ENCODE results near the gene KYNU.

KYNU gene

GRCh38 chr2:142973822-142974207, 96.4 kb downstream of the KYNU start:
- Histone ChIP-seq H3K27me3 (ENCODE audit: control insufficient read depth in 1 of 2, insufficient read depth in 2 of 2, low read length in 2 of 2) (no peaks in the 10 kb centered on the region), H3K4me1 (ENCODE audit: control insufficient read depth in 1 of 2, insufficient read depth in 2 of 2, low read length in 2 of 2) (no peaks in the 10 kb centered on the region), H3K27ac (ENCODE audit: low read depth, low read length) (no peak overlapping the region), H3K36me3 (ENCODE audit: control insufficient read depth in 1 of 2, insufficient read depth in 2 of 2, low read length in 2 of 2) (no peaks in the 10 kb centered on the region), H3K9ac (ENCODE audit: low read depth in 1 of 2, low read length in 2 of 2) (no peak overlapping the region), H3K4me3 (ENCODE audit: low read depth in 1 of 2, low read length in 2 of 2) (no peak overlapping the region), H3K9me3 (ENCODE audit: control insufficient read depth in 1 of 2, low read length in 2 of 2) (no peaks in the 10 kb centered on the region)

GRCh38 chr2:142974288-142975024, 97.0 kb downstream of the KYNU start:
- Histone ChIP-seq H3K36me3 (ENCODE audit: control insufficient read depth in 1 of 2, insufficient read depth in 2 of 2, low read length in 2 of 2) (no peaks in the 10 kb centered on the region), H3K27ac (ENCODE audit: low read depth, low read length) (no peak overlapping the region), H3K4me3 (ENCODE audit: low read depth in 1 of 2, low read length in 2 of 2) (no peak overlapping the region), H3K9me3 (ENCODE audit: control insufficient read depth in 1 of 2, low read length in 2 of 2) (no peaks in the 10 kb centered on the region), H3K4me1 (ENCODE audit: control insufficient read depth in 1 of 2, insufficient read depth in 2 of 2, low read length in 2 of 2) (no peaks in the 10 kb centered on the region), H3K27me3 (ENCODE audit: control insufficient read depth in 1 of 2, insufficient read depth in 2 of 2, low read length in 2 of 2) (no peaks in the 10 kb centered on the region), H3K9ac (ENCODE audit: low read depth in 1 of 2, low read length in 2 of 2) (no peak overlapping the region)

- H3K4me3 ChIP-seq (ENCODE audit: low read depth in 1 of 2, low read length in 2 of 2) = no peak overlapping the region
- no peaks in the 10 kb centered on the region for H3K36me3 ChIP-seq (ENCODE audit: control insufficient read depth in 1 of 2, insufficient read depth in 2 of 2, low read length in 2 of 2)
- no peaks in the 10 kb centered on the region for H3K4me1 ChIP-seq (ENCODE audit: control insufficient read depth in 1 of 2, insufficient read depth in 2 of 2, low read length in 2 of 2)
- no peak overlapping the region for H3K9ac ChIP-seq (ENCODE audit: low read depth in 1 of 2, low read length in 2 of 2)
- H3K27me3 ChIP-seq (ENCODE audit: control insufficient read depth in 1 of 2, insufficient read depth in 2 of 2, low read length in 2 of 2) = no peaks in the 10 kb centered on the region
- no peak overlapping the region for H3K27ac ChIP-seq (ENCODE audit: low read depth, low read length)
- H3K9me3 ChIP-seq (ENCODE audit: control insufficient read depth in 1 of 2, low read length in 2 of 2) = no peaks in the 10 kb centered on the region
Measured at GRCh38 chr2:142975239-142975638, 97.8 kb downstream of the KYNU start.

DNA sequence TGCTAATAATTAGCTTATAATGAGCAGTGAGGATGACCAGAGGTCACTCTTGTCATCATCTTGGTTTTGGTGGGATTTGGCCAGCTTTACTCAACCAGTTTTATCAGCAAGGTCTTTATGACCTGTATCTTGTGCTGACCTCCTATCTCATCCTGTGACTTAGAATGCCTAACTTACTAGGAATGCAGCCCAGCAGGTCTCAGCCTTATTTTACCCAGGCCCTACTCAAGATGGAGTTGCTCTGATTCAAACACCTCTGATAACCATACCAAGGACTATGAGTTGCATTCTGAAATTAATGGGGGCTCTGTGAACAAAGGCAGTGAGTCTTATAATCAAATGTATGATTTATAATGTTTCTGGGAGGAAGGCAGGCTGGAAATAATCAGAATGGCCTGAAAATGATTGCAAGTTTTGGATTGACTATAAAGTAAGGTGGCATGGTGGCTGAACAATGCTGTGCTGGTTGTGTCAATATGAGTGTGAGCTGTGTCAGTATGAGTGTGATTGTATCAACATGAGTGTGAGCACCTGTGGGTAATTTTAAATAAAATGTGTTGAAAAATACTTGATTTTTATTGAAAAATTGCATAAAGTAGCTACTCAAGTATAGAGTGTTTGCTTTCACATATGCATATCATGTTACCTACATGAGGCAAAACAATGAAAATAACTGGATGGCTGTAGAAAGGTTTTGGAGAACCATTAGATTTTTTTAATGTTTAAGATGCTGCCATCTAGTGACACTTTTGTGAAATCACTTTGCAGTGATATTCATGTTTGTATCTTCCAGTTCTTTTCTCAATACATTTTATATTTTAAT, 103.0 kb downstream of the KYNU start:
- Histone ChIP-seq H3K9ac (ENCODE audit: low read depth in 1 of 2, low read length in 2 of 2) (no peak overlapping the region), H3K27ac (ENCODE audit: low read depth, low read length) (no peak overlapping the region), H3K4me1 (ENCODE audit: control insufficient read depth in 1 of 2, insufficient read depth in 2 of 2, low read length in 2 of 2) (no peaks in the 10 kb centered on the region), H3K27me3 (ENCODE audit: control insufficient read depth in 1 of 2, insufficient read depth in 2 of 2, low read length in 2 of 2) (no peaks in the 10 kb centered on the region), H3K9me3 (ENCODE audit: control insufficient read depth in 1 of 2, low read length in 2 of 2) (no peaks in the 10 kb centered on the region), H3K36me3 (ENCODE audit: control insufficient read depth in 1 of 2, insufficient read depth in 2 of 2, low read length in 2 of 2) (no peaks in the 10 kb centered on the region), H3K4me3 (ENCODE audit: low read depth in 1 of 2, low read length in 2 of 2) (no peak overlapping the region)

DNA sequence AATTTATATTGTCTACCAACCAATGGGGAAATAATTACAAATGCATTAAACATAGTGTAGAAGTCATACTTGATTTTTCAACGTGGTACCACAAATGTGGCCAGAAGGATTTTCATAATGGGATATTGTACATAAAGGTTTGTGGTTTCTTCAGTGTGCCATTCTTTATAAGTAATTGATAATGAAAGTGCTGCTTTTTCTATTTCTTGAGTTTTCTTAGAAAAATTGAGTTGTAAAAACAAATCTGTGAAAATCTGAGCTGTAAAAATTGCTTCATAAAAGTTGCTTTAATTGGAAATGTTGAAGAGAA, 103.6 kb downstream of the KYNU start:
- no peaks in the 10 kb centered on the region for H3K4me1 ChIP-seq (ENCODE audit: control insufficient read depth in 1 of 2, insufficient read depth in 2 of 2, low read length in 2 of 2)
- H3K27ac ChIP-seq (ENCODE audit: low read depth, low read length) = no peak overlapping the region
- no peak overlapping the region for H3K4me3 ChIP-seq (ENCODE audit: low read depth in 1 of 2, low read length in 2 of 2)
- no peaks in the 10 kb centered on the region for H3K36me3 ChIP-seq (ENCODE audit: control insufficient read depth in 1 of 2, insufficient read depth in 2 of 2, low read length in 2 of 2)
- H3K9me3 ChIP-seq (ENCODE audit: control insufficient read depth in 1 of 2, low read length in 2 of 2) = no peaks in the 10 kb centered on the region
- H3K27me3 ChIP-seq (ENCODE audit: control insufficient read depth in 1 of 2, insufficient read depth in 2 of 2, low read length in 2 of 2) = no peaks in the 10 kb centered on the region
- no peak overlapping the region for H3K9ac ChIP-seq (ENCODE audit: low read depth in 1 of 2, low read length in 2 of 2)

GRCh38 chr2:142981756-142982155, 104.3 kb downstream of the KYNU start:
- Histone ChIP-seq H3K4me3 (ENCODE audit: low read depth in 1 of 2, low read length in 2 of 2) (no peak overlapping the region), H3K27ac (ENCODE audit: low read depth, low read length) (no peak overlapping the region), H3K36me3 (ENCODE audit: control insufficient read depth in 1 of 2, insufficient read depth in 2 of 2, low read length in 2 of 2) (no peaks in the 10 kb centered on the region), H3K9me3 (ENCODE audit: control insufficient read depth in 1 of 2, low read length in 2 of 2) (no peaks in the 10 kb centered on the region), H3K27me3 (ENCODE audit: control insufficient read depth in 1 of 2, insufficient read depth in 2 of 2, low read length in 2 of 2) (no peaks in the 10 kb centered on the region), H3K4me1 (ENCODE audit: control insufficient read depth in 1 of 2, insufficient read depth in 2 of 2, low read length in 2 of 2) (no peaks in the 10 kb centered on the region), H3K9ac (ENCODE audit: low read depth in 1 of 2, low read length in 2 of 2) (no peak overlapping the region)

DNA sequence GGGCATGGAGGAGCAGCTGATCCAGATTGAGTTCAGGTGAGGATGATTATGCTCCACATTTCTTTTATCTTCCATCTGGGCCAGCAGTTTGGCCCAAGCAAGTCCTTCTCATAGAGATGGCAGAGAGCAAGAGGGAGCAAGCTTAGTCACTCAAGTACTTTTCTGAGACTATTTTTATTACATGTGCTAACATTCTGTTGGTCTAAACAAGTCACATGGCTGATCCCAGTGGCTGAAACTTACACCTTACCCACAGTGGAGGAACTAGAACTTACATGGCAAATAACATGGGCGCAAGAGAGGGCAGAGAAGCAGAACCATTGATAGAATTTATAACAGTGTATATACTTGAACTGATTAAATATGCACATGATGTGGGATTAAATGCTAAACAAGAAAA, 105.7 kb downstream of the KYNU start:
- Histone ChIP-seq H3K4me3 (ENCODE audit: low read depth in 1 of 2, low read length in 2 of 2) (no peak overlapping the region), H3K36me3 (ENCODE audit: control insufficient read depth in 1 of 2, insufficient read depth in 2 of 2, low read length in 2 of 2) (no peaks in the 10 kb centered on the region), H3K27me3 (ENCODE audit: control insufficient read depth in 1 of 2, insufficient read depth in 2 of 2, low read length in 2 of 2) (no peaks in the 10 kb centered on the region), H3K4me1 (ENCODE audit: control insufficient read depth in 1 of 2, insufficient read depth in 2 of 2, low read length in 2 of 2) (no peaks in the 10 kb centered on the region), H3K9me3 (ENCODE audit: control insufficient read depth in 1 of 2, low read length in 2 of 2) (no peaks in the 10 kb centered on the region), H3K27ac (ENCODE audit: low read depth, low read length) (no peak overlapping the region), H3K9ac (ENCODE audit: low read depth in 1 of 2, low read length in 2 of 2) (no peak overlapping the region)

DNA sequence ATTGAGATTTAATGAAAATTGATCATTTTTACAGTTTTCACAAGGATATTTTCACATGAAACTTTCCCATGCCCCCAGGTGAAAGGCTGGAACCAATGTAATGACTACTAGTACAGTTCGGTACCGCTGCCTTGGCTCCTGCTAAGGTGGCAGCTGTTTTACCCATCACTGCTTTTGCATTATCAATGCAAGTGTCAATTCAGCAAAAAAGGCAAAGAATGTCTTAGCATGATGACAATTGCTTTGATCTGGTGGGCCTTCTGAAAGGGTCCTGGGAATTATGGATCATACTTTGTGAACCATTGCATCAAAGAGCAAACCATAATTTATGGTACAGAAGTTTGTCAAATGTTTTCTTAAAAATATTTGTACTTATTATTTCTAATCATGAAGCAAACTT, 107.2 kb downstream of the KYNU start:
- Histone ChIP-seq H3K4me3 (ENCODE audit: low read depth in 1 of 2, low read length in 2 of 2) (no peak overlapping the region), H3K27ac (ENCODE audit: low read depth, low read length) (no peak overlapping the region), H3K27me3 (ENCODE audit: control insufficient read depth in 1 of 2, insufficient read depth in 2 of 2, low read length in 2 of 2) (no peaks in the 10 kb centered on the region), H3K9ac (ENCODE audit: low read depth in 1 of 2, low read length in 2 of 2) (no peak overlapping the region), H3K36me3 (ENCODE audit: control insufficient read depth in 1 of 2, insufficient read depth in 2 of 2, low read length in 2 of 2) (no peaks in the 10 kb centered on the region), H3K9me3 (ENCODE audit: control insufficient read depth in 1 of 2, low read length in 2 of 2) (no peaks in the 10 kb centered on the region), H3K4me1 (ENCODE audit: control insufficient read depth in 1 of 2, insufficient read depth in 2 of 2, low read length in 2 of 2) (no peaks in the 10 kb centered on the region)

DNA sequence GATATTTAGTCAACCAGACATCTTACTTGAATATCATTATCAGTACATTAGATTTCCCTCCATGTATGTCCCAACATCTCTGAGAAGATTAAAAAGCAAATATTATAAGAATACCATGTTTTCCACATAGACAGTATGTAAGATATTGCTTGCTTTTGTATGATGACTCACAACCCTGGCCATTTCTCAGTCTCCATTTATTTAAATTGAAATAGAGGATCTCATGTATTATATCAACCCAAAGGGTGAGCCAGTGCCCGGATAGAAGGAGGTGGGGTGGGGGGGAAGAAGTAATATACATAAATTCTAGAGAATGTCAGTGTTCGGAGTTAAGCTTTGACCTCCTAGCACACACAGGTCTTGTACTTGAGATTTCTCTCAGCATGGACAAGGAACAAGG, 109.6 kb downstream of the KYNU start:
- no peaks in the 10 kb centered on the region for H3K9me3 ChIP-seq (ENCODE audit: control insufficient read depth in 1 of 2, low read length in 2 of 2)
- no peaks in the 10 kb centered on the region for H3K27me3 ChIP-seq (ENCODE audit: control insufficient read depth in 1 of 2, insufficient read depth in 2 of 2, low read length in 2 of 2)
- no peak overlapping the region for H3K4me3 ChIP-seq (ENCODE audit: low read depth in 1 of 2, low read length in 2 of 2)
- H3K27ac ChIP-seq (ENCODE audit: low read depth, low read length) = no peak overlapping the region
- H3K9ac ChIP-seq (ENCODE audit: low read depth in 1 of 2, low read length in 2 of 2) = no peak overlapping the region
- H3K36me3 ChIP-seq (ENCODE audit: control insufficient read depth in 1 of 2, insufficient read depth in 2 of 2, low read length in 2 of 2) = no peaks in the 10 kb centered on the region
- H3K4me1 ChIP-seq (ENCODE audit: control insufficient read depth in 1 of 2, insufficient read depth in 2 of 2, low read length in 2 of 2) = no peaks in the 10 kb centered on the region

GRCh38 chr2:142989273-142990204, 112.1 kb downstream of the KYNU start:
- Histone ChIP-seq H3K4me3 (ENCODE audit: low read depth in 1 of 2, low read length in 2 of 2) (no peak overlapping the region), H3K36me3 (ENCODE audit: control insufficient read depth in 1 of 2, insufficient read depth in 2 of 2, low read length in 2 of 2) (no peaks in the 10 kb centered on the region), H3K4me1 (ENCODE audit: control insufficient read depth in 1 of 2, insufficient read depth in 2 of 2, low read length in 2 of 2) (no peaks in the 10 kb centered on the region), H3K9ac (ENCODE audit: low read depth in 1 of 2, low read length in 2 of 2) (no peak overlapping the region), H3K9me3 (ENCODE audit: control insufficient read depth in 1 of 2, low read length in 2 of 2) (no peaks in the 10 kb centered on the region), H3K27me3 (ENCODE audit: control insufficient read depth in 1 of 2, insufficient read depth in 2 of 2, low read length in 2 of 2) (no peaks in the 10 kb centered on the region), H3K27ac (ENCODE audit: low read depth, low read length) (no peak overlapping the region)

Measured in duodenal mucosa (tissue), 2 donors.